CD14-positive monocyte (primary cell): ENCODE results near the gene ZFP62. TPM values are rescaled to one million over a fixed set of nuclear protein-coding genes. Genes with fewer than 3 reads are reported as not detected.

Experiments
- DNase-seq, 3 donors: peaks; one replicate each; pipeline ENCODE4 v3.0.0-alpha.2; 2011 to 2022
- H2AFZ ChIP-seq: 2 replicates; pipeline ENCODE4 v1.6.0; 2012; ENCODE audit warnings: mild to moderate bottlenecking, low read depth, low read length, inconsistent platforms; ENCODE audit not compliant: insufficient read depth, poor library complexity, severe bottlenecking
- H3K27ac ChIP-seq, 2 donors: 1 replicate in 1 of 2; 2 replicates in 1 of 2; pipeline ENCODE4 v1.5.1; 2012 to 2013; ENCODE audit warnings: low read length in 2 of 2, control low read depth in 1 of 2, inconsistent platforms in 1 of 2, low read depth in 1 of 2, mild to moderate bottlenecking in 1 of 2
- H3K27me3 ChIP-seq, 2 donors: one replicate each; pipeline versions ENCODE4 v1.6.0 to v1.6.1; 2011 to 2013; ENCODE audit warnings: low read length in 2 of 2; ENCODE audit not compliant: control insufficient read depth in 2 of 2, insufficient read depth in 2 of 2
- H3K36me3 ChIP-seq, 2 donors: replicated peaks in 1 of 2; 1 replicate in 1 of 2; 2 replicates in 1 of 2; pipeline versions ENCODE4 v1.5.1 to v1.6.1; 2012 to 2013; ENCODE audit warnings: low read length in 2 of 2, control low read depth in 1 of 2, inconsistent platforms in 1 of 2, mild to moderate bottlenecking in 1 of 2; ENCODE audit not compliant: insufficient read depth in 2 of 2, control insufficient read depth in 1 of 2
- H3K4me1 ChIP-seq, 2 donors: 1 replicate in 1 of 2; 2 replicates in 1 of 2; pipeline versions ENCODE4 v1.5.1 to v1.6.1; 2012 to 2013; ENCODE audit warnings: low read length in 2 of 2, control low read depth in 1 of 2, inconsistent platforms in 1 of 2, mild to moderate bottlenecking in 1 of 2, moderate library complexity in 1 of 2; ENCODE audit not compliant: insufficient read depth in 2 of 2, control insufficient read depth in 1 of 2
- H3K4me2 ChIP-seq: replicated peaks from 2 replicates; pipeline ENCODE3; 2012; ENCODE audit warnings: low read length, moderate library complexity, mild to moderate bottlenecking; ENCODE audit not compliant: poor library complexity, severe bottlenecking; ENCODE audit errors: extremely low read depth
- H3K4me3 ChIP-seq, 3 experiments: fragments of 200-600 bp in 1 of 3; sonication (generic) in 1 of 3; replicated peaks in 1 of 3; 1 replicate in 2 of 3; 2 replicates in 1 of 3; pipeline ENCODE4 v1.5.1; 2011 to 2013; ENCODE audit warnings: low read length in 3 of 3, mild to moderate bottlenecking in 3 of 3, control low read depth in 2 of 3, low read depth in 2 of 3, inconsistent platforms in 1 of 3, moderate library complexity in 1 of 3
- H3K79me2 ChIP-seq: 2 replicates; pipeline ENCODE4 v1.6.0; 2012; ENCODE audit warnings: mild to moderate bottlenecking, control low read depth, inconsistent platforms, low read length, moderate library complexity; ENCODE audit not compliant: insufficient read depth
- H3K9ac ChIP-seq: 2 replicates; pipeline ENCODE4 v1.6.0; 2017; ENCODE audit warnings: low read length, mild to moderate bottlenecking; ENCODE audit not compliant: insufficient read depth, poor library complexity, severe bottlenecking
- H3K9me3 ChIP-seq, 2 donors: replicated peaks in 1 of 2; 1 replicate in 1 of 2; 2 replicates in 1 of 2; pipeline versions ENCODE4 v1.5.1 to v1.6.1; 2012 to 2013; ENCODE audit warnings: low read length in 2 of 2, control low read depth in 1 of 2; ENCODE audit not compliant: control insufficient read depth in 1 of 2, insufficient read depth in 1 of 2
- H4K20me1 ChIP-seq: 2 replicates; pipeline ENCODE4 v1.6.0; 2012; ENCODE audit warnings: mild to moderate bottlenecking, low read length, control low read depth, moderate library complexity; ENCODE audit not compliant: insufficient read depth
- H3K27ac Mint-ChIP-seq, 7 donors: one replicate each; pipeline ENCODE4 v1.8.0; 2020; ENCODE audit warnings: mild to moderate bottlenecking in 7 of 7, mixed read lengths in 7 of 7, moderate library complexity in 6 of 7, inconsistent platforms in 2 of 7
- H3K27me3 Mint-ChIP-seq, 3 donors: one replicate each; pipeline ENCODE4 v1.8.0; 2021 to 2022; ENCODE audit warnings: low read depth in 3 of 3, mild to moderate bottlenecking in 3 of 3, mixed read lengths in 3 of 3, moderate library complexity in 3 of 3, inconsistent platforms in 1 of 3
- H3K36me3 Mint-ChIP-seq, 2 donors: one replicate each; pipeline ENCODE4 v1.8.0; 2020; ENCODE audit warnings: mixed read lengths in 2 of 2, inconsistent platforms in 1 of 2, mild to moderate bottlenecking in 1 of 2
- H3K4me1 Mint-ChIP-seq: one replicate; pipeline ENCODE4 v1.8.0; 2020; ENCODE audit warnings: mild to moderate bottlenecking, mixed read lengths
- H3K4me3 Mint-ChIP-seq, 2 donors: one replicate each; pipeline ENCODE4 v1.8.0; 2020; ENCODE audit warnings: mild to moderate bottlenecking in 2 of 2, mixed read lengths in 2 of 2, moderate library complexity in 1 of 2
- H3K9me3 Mint-ChIP-seq, 7 donors: one replicate each; pipeline ENCODE4 v1.8.0; 2020 to 2022; ENCODE audit warnings: mixed read lengths in 7 of 7, mild to moderate bottlenecking in 6 of 7, moderate library complexity in 6 of 7, inconsistent platforms in 2 of 7
- WGBS: methylation state at CpG from one replicate; pipeline ENCODE4 v1.1.5; 2013; ENCODE audit warnings: missing lambda C conversion rate; ENCODE audit not compliant: insufficient coverage; 5-methylcytosine and 5-hydroxymethylcytosine counted together
- intact Hi-C, 2 donors: fragments of 100-400 bp; cut with micrococcal nuclease; formaldehyde crosslinking; loops; one replicate each; pipeline versions ENCODE4 v1.15.0 to v1.15.1; 2023
- polyA plus RNA-seq, 3 donors: library from polyadenylated mRNA; depleted of rRNA in 1 of 3; unstranded in 2 of 3; stranded (reverse) in 1 of 3; fragments of 300-500 nt in 2 of 3; fragments of >200 nt in 1 of 3; fragmentation: Illumina TruSeq in 2 of 3; gene quantifications; 1 replicate in 2 of 3; 2 replicates in 1 of 3; pipeline ENCODE4 v1.2.3, GENCODE V29; 2012 to 2021
- TF ChIP-seq, protein P1 (sequence below): fragments of 200-600 bp; IDR thresholded peaks from one replicate; pipeline ENCODE4 v1.8.0; 2022; ENCODE audit warnings: antibody characterized with exemption, mild to moderate bottlenecking

The ZFP62 gene
- polyA plus RNA-seq, 3 donors: 4.1 to 7.1 (median 6.5) TPM

- H3K27me3 Mint-ChIP-seq: peaks cover 0 to 5% (median 2%) of the 10 kb centered on the region in 3 donors
- Histone ChIP-seq H4K20me1 (peaks cover 24% of the 10 kb centered on the region), H3K4me3 (peak overlapping the region; percentile 72 to 99 (median 98)), H3K79me2 (peaks cover 49% of the 10 kb centered on the region), H3K27ac (peak overlapping the region; percentile 89 to 95), H3K9me3 (no peaks in the 10 kb centered on the region), H3K4me1 (peaks cover 74 to 86% of the 10 kb centered on the region in 2 donors), H3K9ac (peak overlapping the region; percentile 64), H3K27me3 (no peaks in the 10 kb centered on the region), H3K36me3 (no peaks in the 10 kb centered on the region), H2AFZ (no peak overlapping the region), H3K4me2 (peak overlapping the region; percentile 92)
- peak overlapping the region; percentile 96 to 99 (median 97) for H3K27ac Mint-ChIP-seq
- H3K9me3 Mint-ChIP-seq: no peaks in the 10 kb centered on the region
- peak overlapping the region; percentile 95 to 100 for H3K4me3 Mint-ChIP-seq
- TF ChIP-seq, protein P1, sequence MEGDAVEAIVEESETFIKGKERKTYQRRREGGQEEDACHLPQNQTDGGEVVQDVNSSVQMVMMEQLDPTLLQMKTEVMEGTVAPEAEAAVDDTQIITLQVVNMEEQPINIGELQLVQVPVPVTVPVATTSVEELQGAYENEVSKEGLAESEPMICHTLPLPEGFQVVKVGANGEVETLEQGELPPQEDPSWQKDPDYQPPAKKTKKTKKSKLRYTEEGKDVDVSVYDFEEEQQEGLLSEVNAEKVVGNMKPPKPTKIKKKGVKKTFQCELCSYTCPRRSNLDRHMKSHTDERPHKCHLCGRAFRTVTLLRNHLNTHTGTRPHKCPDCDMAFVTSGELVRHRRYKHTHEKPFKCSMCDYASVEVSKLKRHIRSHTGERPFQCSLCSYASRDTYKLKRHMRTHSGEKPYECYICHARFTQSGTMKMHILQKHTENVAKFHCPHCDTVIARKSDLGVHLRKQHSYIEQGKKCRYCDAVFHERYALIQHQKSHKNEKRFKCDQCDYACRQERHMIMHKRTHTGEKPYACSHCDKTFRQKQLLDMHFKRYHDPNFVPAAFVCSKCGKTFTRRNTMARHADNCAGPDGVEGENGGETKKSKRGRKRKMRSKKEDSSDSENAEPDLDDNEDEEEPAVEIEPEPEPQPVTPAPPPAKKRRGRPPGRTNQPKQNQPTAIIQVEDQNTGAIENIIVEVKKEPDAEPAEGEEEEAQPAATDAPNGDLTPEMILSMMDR: no peak
- H3K4me1 Mint-ChIP-seq: peaks cover 74% of the 10 kb centered on the region
- intact Hi-C loops: loop anchor here in 1 of 2 donors (2.0 kb wide), 1 partner anchor 15 kb away; no protein-coding TSS in a partner anchor
- peaks cover 7 to 23% of the 10 kb centered on the region in 2 donors for H3K36me3 Mint-ChIP-seq
- peak; percentile 82 to 94 (median 87) for DNase-seq
- 0% methylated on average over 2 of the region's 9 CpGs for WGBS
These were observed 45.7 kb downstream of the ZFP62 start for GRCh38 chr5:180815293-180815917.

DNA sequence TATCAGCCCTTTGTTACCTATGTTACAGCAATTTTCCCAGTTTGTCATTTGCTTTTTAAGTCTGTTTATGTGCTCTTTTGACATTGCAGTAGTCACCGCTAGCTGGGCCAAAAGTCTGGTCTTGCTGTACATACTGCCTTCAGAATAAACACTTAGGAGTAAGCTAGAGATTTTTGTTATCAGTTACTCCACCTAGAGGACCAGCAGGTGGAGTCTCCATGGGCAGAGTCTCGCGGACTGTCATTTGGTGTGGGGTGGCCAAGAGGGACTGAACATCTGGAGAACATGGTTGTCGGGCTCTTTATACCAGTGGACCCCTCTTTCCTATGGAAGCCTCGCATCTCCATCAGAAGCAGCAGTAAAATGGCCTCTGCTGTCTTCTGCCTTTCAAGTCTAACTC is 47.7 kb downstream of the ZFP62 start:
- TF ChIP-seq, protein P1: no peak
- DNase-seq: no peak
- Histone ChIP-seq H3K4me3 (peak overlapping the region; percentile 72 to 99 (median 98)), H4K20me1 (peaks cover 24% of the 10 kb centered on the region), H3K79me2 (peaks cover 67% of the 10 kb centered on the region), H3K4me1 (peaks cover 79 to 94% of the 10 kb centered on the region in 2 donors), H3K9me3 (no peaks in the 10 kb centered on the region), H2AFZ (no peak overlapping the region), H3K27ac (peak overlapping the region in 1 of 2 donors; percentile 89), H3K36me3 (no peaks in the 10 kb centered on the region), H3K9ac (peak overlapping the region; percentile 64), H3K27me3 (no peaks in the 10 kb centered on the region), H3K4me2 (peak overlapping the region; percentile 92)
- H3K36me3 Mint-ChIP-seq: peaks cover 13 to 24% of the 10 kb centered on the region in 2 donors
- peaks cover 0 to 4% (median 2%) of the 10 kb centered on the region in 3 donors for H3K27me3 Mint-ChIP-seq
- WGBS: 96% methylated on average over 3 of the region's 5 CpGs
- H3K9me3 Mint-ChIP-seq: no peaks in the 10 kb centered on the region
- peaks cover 78% of the 10 kb centered on the region for H3K4me1 Mint-ChIP-seq
- peak overlapping the region in 6 of 7 donors; percentile 77 to 99 (median 97) for H3K27ac Mint-ChIP-seq
- intact Hi-C loops: no loop called here
- peak overlapping the region; percentile 95 to 100 for H3K4me3 Mint-ChIP-seq
